Panc1 (cell line): ENCODE data around the gene ESR2. TPM values are rescaled to one million over a fixed set of nuclear protein-coding genes. Genes with fewer than 3 reads are reported as not detected.
"Not testable (repeated sequence)": the region's sequence is repeated elsewhere in the genome, so short reads cannot be mapped to it uniquely, and the experiment has no call there.

Experiments
- ATAC-seq: fragments of 200-7000 bp; cut with Tn5 transposase; 2 replicates; pipeline ENCODE4 v1.9.1; 2020; ENCODE audit warnings: mild to moderate bottlenecking, moderate library complexity
- BruUV-seq: library from RNA; stranded (reverse); fragments of 400-500 nt; replicated peaks from 2 replicates; lab custom pipeline; 2021; lab: Mats Ljungman, UMichigan
- CTCF ChIA-PET: fragments of 300-600 bp; sonication (Branson Sonifier 250); formaldehyde crosslinking; loops from one replicate; lab custom pipeline; 2022; ENCODE audit warnings: antibody characterized with exemption; lab: Charles Lee
- POLR2A ChIA-PET: fragments of 300-600 bp; sonication (Branson Sonifier 250); formaldehyde crosslinking; loops from one replicate; lab custom pipeline; 2022; ENCODE audit warnings: antibody characterized with exemption; lab: Charles Lee
- DNase-seq: peaks from one replicate; pipeline ENCODE4 v3.0.0-alpha.2; 2010; ENCODE audit warnings: low read depth, low spot score
- H3K27ac ChIP-seq: 2 replicates; pipeline ENCODE4 v1.5.1; 2011; ENCODE audit warnings: mild to moderate bottlenecking, low read length, inconsistent platforms
- H3K27me3 ChIP-seq: fragments of 200-500 bp; sonication (Bioruptor generic); 2 replicates; pipeline ENCODE4 v1.6.0; 2014; ENCODE audit warnings: low read length, inconsistent platforms; ENCODE audit not compliant: control insufficient read depth, insufficient read depth
- H3K36me3 ChIP-seq: fragments of 200-500 bp; sonication (Bioruptor generic); 2 replicates; pipeline ENCODE4 v1.5.1; 2014; ENCODE audit warnings: inconsistent platforms, mild to moderate bottlenecking, low read length, moderate library complexity; ENCODE audit not compliant: control insufficient read depth, insufficient read depth
- H3K4me1 ChIP-seq: 2 replicates; pipeline ENCODE4 v1.5.1; 2011; ENCODE audit warnings: inconsistent platforms, mild to moderate bottlenecking, low read length, moderate library complexity; ENCODE audit not compliant: control insufficient read depth, insufficient read depth
- H3K4me3 ChIP-seq, 2 experiments: 2 replicates each; pipeline ENCODE4 v1.5.1; 2011 to 2012; ENCODE audit warnings: low read depth in 2 of 2, low read length in 2 of 2, mild to moderate bottlenecking in 2 of 2, inconsistent platforms in 1 of 2, moderate library complexity in 1 of 2
- H3K9me3 ChIP-seq: fragments of 200-500 bp; sonication (Bioruptor generic); 2 replicates; pipeline ENCODE4 v1.5.1; 2014; ENCODE audit warnings: low read depth, mild to moderate bottlenecking, inconsistent platforms, low read length, moderate library complexity; ENCODE audit not compliant: control insufficient read depth, insufficient read depth
- CTCF ChIP-seq: fragments of 450-650 bp; IDR thresholded peaks from 2 replicates; pipeline ENCODE4 v1.5.1; 2017; ENCODE audit warnings: mild to moderate bottlenecking
- POLR2AphosphoS5 ChIP-seq: IDR thresholded peaks from 2 replicates; pipeline ENCODE4 v1.6.1; 2012; ENCODE audit warnings: mild to moderate bottlenecking, low read depth, low read length, moderate library complexity
- REST ChIP-seq, 2 experiments: IDR thresholded peaks; 2 replicates each; pipeline ENCODE4 v1.6.1; 2011 to 2012; ENCODE audit warnings: low read depth in 2 of 2, control low read depth in 1 of 2, low read length in 1 of 2, mild to moderate bottlenecking in 1 of 2, moderate library complexity in 1 of 2; ENCODE audit not compliant: insufficient read depth in 1 of 2
- SIN3A ChIP-seq: IDR thresholded peaks from 2 replicates; pipeline ENCODE4 v1.6.1; 2012; ENCODE audit warnings: low read depth, mild to moderate bottlenecking, low read length, moderate library complexity, borderline replicate concordance; ENCODE audit not compliant: insufficient read depth
- TCF7L2 ChIP-seq: IDR thresholded peaks from 2 replicates; pipeline ENCODE4 v1.6.1; 2011; ENCODE audit warnings: mild to moderate bottlenecking, low read depth, low read length, inconsistent platforms
- in situ Hi-C: cut with HindIII; loops from 2 replicates; pipeline ENCODE4 v1.10.0; 2016; ENCODE audit warnings: low sequenced_read_pairs, low pct_unique_long_range_greater_than_20kb
- intact Hi-C: fragments of 100-400 bp; cut with micrococcal nuclease; formaldehyde crosslinking; loops from one replicate; pipeline ENCODE4 v1.10.0; 2022; ENCODE audit not compliant: unreplicated experiment
- total RNA-seq: library from RNA; stranded (reverse); gene quantifications from one replicate; pipeline ENCODE4 v1.2.1, GENCODE V29; 2021; ENCODE audit not compliant: unreplicated experiment

ESR2 gene
- total RNA-seq, 1 experiment from 2014 or later = not detected

- CTCF ChIA-PET = no interaction called here
- no peak overlapping the region for H3K4me3 ChIP-seq
- no peak for TF ChIP-seq REST (IDR thresholded peaks at IDR 0.05; ENCODE audit: insufficient read depth in 1 of 2, low read depth in 2 of 2, low read length in 1 of 2)
- no peak for TF ChIP-seq TCF7L2
- TF ChIP-seq SIN3A = no peak
- no peak for TF ChIP-seq POLR2AphosphoS5
- TF ChIP-seq CTCF = no peak
These were observed 255.2 kb downstream of the ESR2 start for GRCh38 chr14:64038841-64039542.

GRCh38 chr14:64037869-64038745 lies 256.1 kb downstream of the ESR2 start:
- ATAC-seq, DNase-seq, H3K36me3 ChIP-seq, POLR2A ChIA-PET, in situ Hi-C loops, H3K27ac ChIP-seq, H3K4me1 ChIP-seq, H3K27me3 ChIP-seq, intact Hi-C loops, BruUV-seq, CTCF ChIA-PET, H3K9me3 ChIP-seq, H3K4me3 ChIP-seq: not testable (repeated sequence)

More at GRCh38 chr14:64038841-64039542, 255.2 kb downstream of the ESR2 start:
- BruUV-seq = no TSS peak
- ATAC-seq (no peak), DNase-seq (no peak)
- in situ Hi-C loops (no loop called here), intact Hi-C loops (no loop called here)
- no peaks in the 10 kb centered on the region for H3K27me3 ChIP-seq
- no peaks in the 10 kb centered on the region for H3K36me3 ChIP-seq
- no peaks in the 10 kb centered on the region for H3K4me1 ChIP-seq
- H3K9me3 ChIP-seq = no peaks in the 10 kb centered on the region
- POLR2A ChIA-PET = no interaction called here
- H3K27ac ChIP-seq = no peak overlapping the region
